ENCODE data around the gene SESN2.
A peak's percentile ranks its signal among the peaks of the same experiment; 100 is the strongest.

The SESN2 gene

GRCh38 chr1:28259252-28259933 lies at the start of gene SESN2:
Gene SESN2 (plus strand): TSS chr1:28259518. CDS start chr1:28259848, 330 bp downstream.
- DNase-seq (ENCODE audit: low read depth in 3 of 3), result peak; percentile 98 to 99 (median 99)

- DNase-seq (ENCODE audit: low read depth in 3 of 3), result no peak
These were observed 49.6 kb upstream of the SESN2 start for GRCh38 chr1:28209700-28210099.

- no peak for DNase-seq (ENCODE audit: low read depth in 3 of 3)
These were observed 46.0 kb upstream of the SESN2 start for GRCh38 chr1:28213315-28213714.

- no peak for DNase-seq (ENCODE audit: low read depth in 3 of 3)
These were observed 30.2 kb upstream of the SESN2 start for GRCh38 chr1:28229089-28229488.

GRCh38 chr1:28229996-28230395 lies 29.3 kb upstream of the SESN2 start:
- DNase-seq (ENCODE audit: low read depth in 3 of 3), result no peak

GRCh38 chr1:28232558-28233263 lies 26.6 kb upstream of the SESN2 start, which contains the start of gene DNAJC8:
Gene DNAJC8 (minus strand): TSS chr1:28233029. CDS start chr1:28232998, 31 bp downstream.
- DNase-seq (ENCODE audit: low read depth in 3 of 3), result peak; percentile 87 to 93 (median 89)

- no peak for DNase-seq (ENCODE audit: low read depth in 3 of 3)
These were observed 26.1 kb upstream of the SESN2 start for GRCh38 chr1:28233264-28233606.

GRCh38 chr1:28235755-28236655 lies 23.3 kb upstream of the SESN2 start, which contains the start of gene ATP5IF1:
Gene ATP5IF1 (plus strand): TSS chr1:28236124. CDS start chr1:28236184, 60 bp downstream.
- DNase-seq (ENCODE audit: low read depth in 3 of 3), result peak; percentile 75 to 91 (median 88)

GRCh38 chr1:28236656-28237322 lies 22.5 kb upstream of the SESN2 start:
- DNase-seq (ENCODE audit: low read depth in 3 of 3), result no peak

GRCh38 chr1:28239004-28239403 lies 20.3 kb upstream of the SESN2 start:
- no peak for DNase-seq (ENCODE audit: low read depth in 3 of 3)

GRCh38 chr1:28240024-28240423 lies 19.3 kb upstream of the SESN2 start:
- DNase-seq (ENCODE audit: low read depth in 3 of 3), result no peak

GRCh38 chr1:28241638-28242241 lies 17.6 kb upstream of the SESN2 start:
- DNase-seq (ENCODE audit: low read depth in 3 of 3), result no peak

- DNase-seq (ENCODE audit: low read depth in 3 of 3), result no peak
These were observed 15.5 kb upstream of the SESN2 start for GRCh38 chr1:28243685-28244311.

GRCh38 chr1:28244549-28245251 lies 14.6 kb upstream of the SESN2 start:
- no peak for DNase-seq (ENCODE audit: low read depth in 3 of 3)

- no peak for DNase-seq (ENCODE audit: low read depth in 3 of 3)
These were observed 12.9 kb upstream of the SESN2 start for GRCh38 chr1:28246427-28246832.

GRCh38 chr1:28247612-28248272 lies 11.6 kb upstream of the SESN2 start:
- no peak for DNase-seq (ENCODE audit: low read depth in 3 of 3)

GRCh38 chr1:28248273-28249012 lies 10.9 kb upstream of the SESN2 start:
- DNase-seq (ENCODE audit: low read depth in 3 of 3), result peak; percentile 55 to 74 (median 58)

- DNase-seq (ENCODE audit: low read depth in 3 of 3), result no peak
These were observed 10.1 kb upstream of the SESN2 start for GRCh38 chr1:28249013-28249865.

All from stimulated activated CD4-positive, alpha-beta T cell treated with anti-CD3 and anti-CD28 coated beads, TNF-alpha, amount 100 ng/mL, for 4 hours (primary cell).